Central memory CD4-positive, alpha-beta T cell (primary cell): ENCODE data around the gene PCDH1.
A peak's percentile ranks its signal among the peaks of the same experiment; 100 is the strongest.
"Not testable (repeated sequence)": the region's sequence is repeated elsewhere in the genome, so short reads cannot be mapped to it uniquely, and the experiment has no call there.

ENCODE experiments used
- DNase-seq: peaks from one replicate; pipeline ENCODE4 v3.0.0; 2022

PCDH1 gene

GRCh38 chr5:141826674-141827073 lies 51.5 kb downstream of the PCDH1 start:
- no peak for DNase-seq

- no peak for DNase-seq
Measured at GRCh38 chr5:141825791-141826560, 52.2 kb downstream of the PCDH1 start.

GRCh38 chr5:141825241-141825671 lies 53.0 kb downstream of the PCDH1 start:
- no peak for DNase-seq

GRCh38 chr5:141824717-141825116 lies 53.5 kb downstream of the PCDH1 start:
- no peak for DNase-seq

GRCh38 chr5:141823056-141823455 lies 55.2 kb downstream of the PCDH1 start:
- DNase-seq = no peak

- no peak for DNase-seq
Measured at GRCh38 chr5:141822144-141822543, 56.1 kb downstream of the PCDH1 start.

- DNase-seq = no peak
Measured at GRCh38 chr5:141821430-141821925, 56.7 kb downstream of the PCDH1 start.

- not testable (repeated sequence) for DNase-seq
Measured at GRCh38 chr5:141820686-141821085, 57.5 kb downstream of the PCDH1 start.

- DNase-seq = no peak
Measured at GRCh38 chr5:141817631-141818030, 60.6 kb downstream of the PCDH1 start.

- no peak for DNase-seq
Measured at GRCh38 chr5:141816598-141817399, 61.4 kb downstream of the PCDH1 start.

- no peak for DNase-seq
Measured at GRCh38 chr5:141815796-141816180, 62.4 kb downstream of the PCDH1 start.

- no peak for DNase-seq
Measured at GRCh38 chr5:141815051-141815795, 63.0 kb downstream of the PCDH1 start.

- DNase-seq = peak; percentile 8
Measured at GRCh38 chr5:141814064-141814964, 63.9 kb downstream of the PCDH1 start.

- DNase-seq = no peak
Measured at GRCh38 chr5:141812512-141812911, 65.7 kb downstream of the PCDH1 start.

GRCh38 chr5:141811287-141812155 lies 66.7 kb downstream of the PCDH1 start:
- peak; percentile 9 for DNase-seq

GRCh38 chr5:141810702-141811101 lies 67.5 kb downstream of the PCDH1 start:
- no peak for DNase-seq

GRCh38 chr5:141809380-141810096 lies 68.7 kb downstream of the PCDH1 start:
- no peak for DNase-seq

GRCh38 chr5:141808857-141809256 lies 69.4 kb downstream of the PCDH1 start:
- DNase-seq = no peak

- no peak for DNase-seq
Measured at GRCh38 chr5:141807732-141808131, 70.5 kb downstream of the PCDH1 start.

GRCh38 chr5:141807329-141807728 lies 70.9 kb downstream of the PCDH1 start:
- no peak for DNase-seq
